Psoas muscle (tissue), 8 donors: ENCODE results near the gene ZNF486. TPM values are rescaled to one million over a fixed set of nuclear protein-coding genes. Genes with fewer than 3 reads are reported as not detected.
"Not testable (repeated sequence)": the region's sequence is repeated elsewhere in the genome, so short reads cannot be mapped to it uniquely, and the experiment has no call there.

Experiments used
- ATAC-seq, 4 donors: fragments of 200-7000 bp; cut with Tn5 transposase; one replicate each; pipeline ENCODE4 v1.9.1; 2020; ENCODE audit warnings: moderate library complexity in 3 of 4, mild to moderate bottlenecking in 2 of 4
- DNase-seq, 2 donors: peaks; one replicate each; pipeline ENCODE4 v3.0.0-alpha.2; 2020
- H3K27ac ChIP-seq: fragments of 200-600 bp; one replicate; pipeline ENCODE4 v1.8.0; 2022
- H3K27me3 ChIP-seq, 3 donors: fragments of 200-600 bp in 1 of 3; one replicate each; pipeline versions ENCODE4 v1.6.1 to v1.8.0; 2013 to 2022; ENCODE audit warnings: low read length in 2 of 3, mild to moderate bottlenecking in 2 of 3, moderate library complexity in 1 of 3; ENCODE audit not compliant: insufficient read depth in 3 of 3
- H3K36me3 ChIP-seq, 2 donors: fragments of 200-600 bp in 1 of 2; one replicate each; pipeline versions ENCODE4 v1.6.1 to v1.8.0; 2013 to 2022; ENCODE audit warnings: low read depth in 1 of 2, mild to moderate bottlenecking in 1 of 2, moderate library complexity in 1 of 2; ENCODE audit not compliant: insufficient read depth in 1 of 2
- H3K4me1 ChIP-seq: fragments of 200-600 bp; one replicate; pipeline ENCODE4 v1.8.0; 2022
- H3K4me3 ChIP-seq: fragments of 200-600 bp; one replicate; pipeline ENCODE4 v1.8.0; 2022; ENCODE audit warnings: mild to moderate bottlenecking
- H3K9me3 ChIP-seq: fragments of 200-600 bp; one replicate; pipeline ENCODE4 v1.8.0; 2022
- CTCF ChIP-seq: fragments of 200-600 bp; IDR thresholded peaks from one replicate; pipeline ENCODE4 v1.8.0; 2022; ENCODE audit warnings: antibody characterized with exemption
- WGBS, 3 donors: extraction: QIAGEN DNeasy Blood & Tissue Kit; methylation state at CpG; one replicate each; pipeline versions ENCODE4 v1.1.6 to v1.1.7; 2013; 5-methylcytosine and 5-hydroxymethylcytosine counted together
- intact Hi-C, 2 donors: fragments of 100-400 bp; cut with DNase I; formaldehyde crosslinking; loops; one replicate each; pipeline versions ENCODE4 v1.11.0 to v1.14.2; 2022
- long read RNA-seq, 2 donors: library from polyadenylated mRNA; unstranded; transcript quantifications; one replicate each; pipeline ENCODE4 v2.0.0, GENCODE V29; 2021
- polyA plus RNA-seq, 3 donors: library from polyadenylated mRNA; stranded (reverse); fragments of 200-250 nt; gene quantifications; one replicate each; pipeline ENCODE4 v1.2.3, GENCODE V29; 2013
- total RNA-seq, 4 donors: library from RNA; stranded (reverse); fragmentation: NEBNext Ultra II Directional in 2 of 4; extraction: Animal tissue kit (Norgen Biotek cat#: 25700) in 2 of 4; gene quantifications; one replicate each; pipeline versions ENCODE4 v1.2.1 to v1.2.4, GENCODE V29; 2021 to 2023
- donor health status: healthy with polysubstance abuse.
- donor health status: DM: no; HTN: no; CAD: no; lungs with moderate emphysema.
- donor health status: Bipolar disorder and iron deficiency.
- donor health status: healthy.
- donor health status: DM: yes; HTN: yes; CAD: no.
- donor health status: DM: no; HTN: no; CAD: no.
- donor health status: DM: no; HTN: no; CAD: no.
- donor health status: DM: yes; HTN: yes; CAD: no.

Gene ZNF486
- total RNA-seq (1 to 10 TPM in 1 of 4 donors, under 1 TPM in 3; 0.50 to 1.2 (median 0.75) TPM), polyA plus RNA-seq (under 1 TPM; 0.17 to 0.57 (median 0.49) TPM)
- long read RNA-seq, donor 1, result 0 reads
- long read RNA-seq, donor 2, result 0 reads

GRCh38 chr19:20167020-20167644 is at the start of gene ZNF486:
ZNF486 (plus strand) TSS chr19:20167214; CDS start chr19:20167331, 117 bp downstream.
- Histone ChIP-seq H3K27ac (peak within 1 kb of the TSS; percentile 38), H3K9me3 (no peaks in the 10 kb centered on the region), H3K4me1 (no peaks in the 10 kb centered on the region), H3K27me3 (no peaks in the 10 kb centered on the region), H3K4me3 (peak within 1 kb of the TSS; percentile 64), H3K36me3 (no peaks in the 10 kb centered on the region)
- no peak for TF ChIP-seq CTCF
- ATAC-seq (peak; percentile 54 to 92 (median 80)), DNase-seq (peak; percentile 94 to 95)
- 0 to 1% (median 0%) methylated on average over 24 to 25 of the region's 25 CpGs for WGBS, 3 donors
- intact Hi-C loops, result no loop called here

- H3K27me3 ChIP-seq, H3K27ac ChIP-seq, intact Hi-C loops, H3K4me3 ChIP-seq, H3K36me3 ChIP-seq, H3K4me1 ChIP-seq, DNase-seq, ATAC-seq: not testable (repeated sequence)
- peaks cover 56% of the 10 kb centered on the region for H3K9me3 ChIP-seq
- 97 to 99% (median 98%) methylated on average over 6 of the region's 6 CpGs for WGBS, 3 donors
These were observed 48.8 kb upstream of the ZNF486 start for GRCh38 chr19:20118064-20118839.

- Histone ChIP-seq H3K4me3 (no peak overlapping the region), H3K36me3 (no peaks in the 10 kb centered on the region), H3K9me3 (peaks cover 56% of the 10 kb centered on the region), H3K27ac (no peak overlapping the region), H3K4me1 (no peaks in the 10 kb centered on the region), H3K27me3 (peaks cover 0 to 2% (median 0%) of the 10 kb centered on the region in 3 donors)
- no peak for DNase-seq
- intact Hi-C loops, result no loop called here
- no peak for ATAC-seq
- WGBS, 3 donors, result 97 to 98% (median 97%) methylated on average over 23 of the region's 23 CpGs
- TF ChIP-seq CTCF, result no peak
These were observed 42.1 kb upstream of the ZNF486 start for GRCh38 chr19:20124879-20125278.

- WGBS, 3 donors, result 85 to 88% (median 86%) methylated on average over 2 of the region's 2 CpGs
- ATAC-seq, H3K4me3 ChIP-seq, DNase-seq, H3K4me1 ChIP-seq, H3K27ac ChIP-seq, H3K27me3 ChIP-seq, H3K36me3 ChIP-seq, intact Hi-C loops: not testable (repeated sequence)
- peaks cover 13% of the 10 kb centered on the region for H3K9me3 ChIP-seq
These were observed 34.1 kb upstream of the ZNF486 start for GRCh38 chr19:20132933-20133332.

- H3K27ac ChIP-seq, H3K27me3 ChIP-seq, H3K4me3 ChIP-seq, ATAC-seq, H3K36me3 ChIP-seq, intact Hi-C loops, DNase-seq, H3K4me1 ChIP-seq, H3K9me3 ChIP-seq: not testable (repeated sequence)
- 89 to 100% (median 97%) methylated on average over 9 to 26 of the region's 29 CpGs for WGBS, 3 donors
These were observed 29.3 kb upstream of the ZNF486 start for GRCh38 chr19:20137714-20138113.

GRCh38 chr19:20151617-20152145 is 15.3 kb upstream of the ZNF486 start:
- WGBS, 3 donors, result 74 to 77% (median 76%) methylated on average over 11 to 12 of the region's 12 CpGs
- H3K4me3 ChIP-seq, result no peak overlapping the region
- DNase-seq (no peak), ATAC-seq (no peak)
- no peaks in the 10 kb centered on the region for H3K27me3 ChIP-seq
- TF ChIP-seq CTCF, result no peak
- intact Hi-C loops, result no loop called here
- no peaks in the 10 kb centered on the region for H3K9me3 ChIP-seq
- H3K27ac ChIP-seq, result no peak overlapping the region
- no peaks in the 10 kb centered on the region for H3K4me1 ChIP-seq
- H3K36me3 ChIP-seq, result no peaks in the 10 kb centered on the region

GRCh38 chr19:20152506-20152905 is 14.5 kb upstream of the ZNF486 start:
- ATAC-seq, H3K4me1 ChIP-seq, intact Hi-C loops, H3K27me3 ChIP-seq, H3K4me3 ChIP-seq, H3K36me3 ChIP-seq, DNase-seq, H3K9me3 ChIP-seq, H3K27ac ChIP-seq: not testable (repeated sequence)
- 45 to 56% (median 53%) methylated on average over 10 to 13 of the region's 15 CpGs for WGBS, 3 donors
